Neural crest cell (in vitro differentiated cells): ENCODE data around the gene UNK. TPM values are rescaled to one million over a fixed set of nuclear protein-coding genes. Genes with fewer than 3 reads are reported as not detected.

ENCODE experiments used
- DNase-seq: peaks from one replicate; pipeline ENCODE4 v3.0.0; 2021; ENCODE audit warnings: low read depth, mixed read lengths, low spot score
- H3K27ac Mint-ChIP-seq: one replicate; pipeline ENCODE4 v1.8.0; 2021; ENCODE audit warnings: mild to moderate bottlenecking, mixed read lengths; ENCODE audit not compliant: unreplicated experiment
- H3K27me3 Mint-ChIP-seq: 2 replicates; pipeline ENCODE4 v1.8.0; 2021; ENCODE audit warnings: low read depth, mild to moderate bottlenecking, mixed read lengths
- H3K36me3 Mint-ChIP-seq: 2 replicates; pipeline ENCODE4 v1.8.0; 2021; ENCODE audit warnings: low read depth, mild to moderate bottlenecking, mixed read lengths
- H3K4me1 Mint-ChIP-seq: 2 replicates; pipeline ENCODE4 v1.8.0; 2021; ENCODE audit warnings: mixed read lengths
- H3K4me3 Mint-ChIP-seq: one replicate; pipeline ENCODE4 v1.8.0; 2021; ENCODE audit warnings: mild to moderate bottlenecking, mixed read lengths
- H3K9me3 Mint-ChIP-seq: 2 replicates; pipeline ENCODE4 v1.8.0; 2021; ENCODE audit warnings: mixed read lengths
- total RNA-seq: library from RNA; stranded (reverse); gene quantifications from 2 replicates; pipeline ENCODE4 v1.2.1, GENCODE V29; 2021
- TF ChIP-seq, protein P1 (sequence below): fragments of 200-600 bp; sonication (generic); conservative IDR thresholded peaks from 2 replicates; pipeline ENCODE4 v1.5.0; 2021; ENCODE audit warnings: antibody characterized with exemption, mild to moderate bottlenecking

The UNK gene
- total RNA-seq, 1 donor from 2014 or later = 49.3 TPM

- no peaks in the 10 kb centered on the region for H3K9me3 Mint-ChIP-seq
- no peak overlapping the region for H3K4me3 Mint-ChIP-seq
- no peaks in the 10 kb centered on the region for H3K36me3 Mint-ChIP-seq
- H3K27ac Mint-ChIP-seq = no peak overlapping the region
- no peaks in the 10 kb centered on the region for H3K27me3 Mint-ChIP-seq
- no peak for DNase-seq
- TF ChIP-seq, protein P1, sequence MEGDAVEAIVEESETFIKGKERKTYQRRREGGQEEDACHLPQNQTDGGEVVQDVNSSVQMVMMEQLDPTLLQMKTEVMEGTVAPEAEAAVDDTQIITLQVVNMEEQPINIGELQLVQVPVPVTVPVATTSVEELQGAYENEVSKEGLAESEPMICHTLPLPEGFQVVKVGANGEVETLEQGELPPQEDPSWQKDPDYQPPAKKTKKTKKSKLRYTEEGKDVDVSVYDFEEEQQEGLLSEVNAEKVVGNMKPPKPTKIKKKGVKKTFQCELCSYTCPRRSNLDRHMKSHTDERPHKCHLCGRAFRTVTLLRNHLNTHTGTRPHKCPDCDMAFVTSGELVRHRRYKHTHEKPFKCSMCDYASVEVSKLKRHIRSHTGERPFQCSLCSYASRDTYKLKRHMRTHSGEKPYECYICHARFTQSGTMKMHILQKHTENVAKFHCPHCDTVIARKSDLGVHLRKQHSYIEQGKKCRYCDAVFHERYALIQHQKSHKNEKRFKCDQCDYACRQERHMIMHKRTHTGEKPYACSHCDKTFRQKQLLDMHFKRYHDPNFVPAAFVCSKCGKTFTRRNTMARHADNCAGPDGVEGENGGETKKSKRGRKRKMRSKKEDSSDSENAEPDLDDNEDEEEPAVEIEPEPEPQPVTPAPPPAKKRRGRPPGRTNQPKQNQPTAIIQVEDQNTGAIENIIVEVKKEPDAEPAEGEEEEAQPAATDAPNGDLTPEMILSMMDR = no peak
- peaks cover 7% of the 10 kb centered on the region for H3K4me1 Mint-ChIP-seq
Measured at GRCh38 chr17:75739801-75740200, 44.8 kb upstream of the UNK start.

DNA sequence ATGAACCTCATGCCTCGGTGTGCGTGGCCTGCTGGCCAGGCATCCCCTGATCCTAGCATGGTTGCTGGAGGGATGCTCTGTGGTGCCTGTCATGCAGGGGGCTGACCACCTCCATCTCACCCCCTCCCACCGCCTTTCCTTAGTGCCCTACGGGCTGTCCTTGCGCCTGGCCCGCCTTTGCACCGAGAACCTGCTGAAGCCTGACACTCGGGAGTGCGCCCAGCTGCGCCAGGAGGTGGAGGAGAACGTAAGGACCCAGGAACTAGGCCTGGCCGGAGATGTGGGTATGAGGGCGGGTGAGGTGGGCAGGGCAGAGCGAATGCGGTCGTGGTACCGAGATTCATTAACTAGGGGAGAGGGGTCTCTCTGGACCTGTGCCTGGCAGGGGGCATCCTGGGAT, 44.4 kb upstream of the UNK start:
- no peak for DNase-seq
- Mint-ChIP-seq H3K27me3 (no peaks in the 10 kb centered on the region), H3K4me3 (no peak overlapping the region), H3K9me3 (no peaks in the 10 kb centered on the region), H3K36me3 (no peaks in the 10 kb centered on the region), H3K4me1 (peaks cover 7% of the 10 kb centered on the region), H3K27ac (no peak overlapping the region)
- TF ChIP-seq, protein P1 = no peak

DNA sequence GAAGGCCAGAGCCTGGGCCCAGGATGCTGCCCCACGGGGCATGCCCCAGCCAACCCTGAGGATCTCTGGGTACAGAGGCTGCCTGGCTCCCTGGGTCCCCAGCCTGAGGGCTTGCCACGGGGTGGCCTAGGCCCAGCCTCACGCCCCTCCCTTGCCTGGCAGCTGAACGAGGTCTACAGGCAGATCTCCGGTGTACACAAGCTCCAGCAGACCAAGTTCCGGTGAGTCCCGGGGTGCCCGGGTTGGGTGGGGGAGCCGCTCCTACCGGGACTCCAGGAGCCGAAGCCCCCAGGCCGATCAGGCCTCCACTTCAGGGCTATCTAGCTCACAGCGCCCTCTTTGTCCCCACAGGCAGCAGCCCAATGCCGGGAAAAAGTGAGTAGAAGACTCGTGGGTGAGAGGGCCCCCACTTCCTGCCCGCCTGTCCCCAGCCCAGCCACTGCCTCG, 44.0 kb upstream of the UNK start:
- no peak overlapping the region for H3K4me3 Mint-ChIP-seq
- H3K36me3 Mint-ChIP-seq = no peaks in the 10 kb centered on the region
- TF ChIP-seq, protein P1 = no peak
- H3K27ac Mint-ChIP-seq = no peak overlapping the region
- H3K9me3 Mint-ChIP-seq = no peaks in the 10 kb centered on the region
- no peaks in the 10 kb centered on the region for H3K27me3 Mint-ChIP-seq
- DNase-seq = no peak
- H3K4me1 Mint-ChIP-seq = peaks cover 7% of the 10 kb centered on the region

DNA sequence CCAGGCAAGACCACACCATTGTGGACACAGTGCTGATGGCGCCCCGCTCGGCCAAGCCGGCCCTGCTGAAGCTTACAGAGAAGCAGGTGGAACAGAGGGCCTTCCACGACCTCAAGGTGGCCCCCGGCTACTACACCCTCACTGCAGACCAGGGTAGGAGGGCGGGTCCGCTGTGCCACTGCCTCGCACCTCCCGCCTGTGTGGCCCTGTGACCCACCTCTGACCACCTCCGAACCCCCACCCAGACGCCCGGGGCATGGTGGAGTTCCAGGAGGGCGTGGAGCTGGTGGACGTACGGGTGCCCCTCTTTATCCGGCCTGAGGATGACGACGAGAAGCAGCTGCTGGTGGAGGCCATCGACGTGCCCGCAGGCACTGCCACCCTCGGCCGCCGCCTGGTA, 42.3 kb upstream of the UNK start:
- no peak overlapping the region for H3K4me3 Mint-ChIP-seq
- DNase-seq = no peak
- H3K9me3 Mint-ChIP-seq = no peaks in the 10 kb centered on the region
- H3K27ac Mint-ChIP-seq = no peak overlapping the region
- TF ChIP-seq, protein P1 = no peak
- no peaks in the 10 kb centered on the region for H3K27me3 Mint-ChIP-seq
- no peaks in the 10 kb centered on the region for H3K36me3 Mint-ChIP-seq
- peaks cover 7% of the 10 kb centered on the region for H3K4me1 Mint-ChIP-seq

- Mint-ChIP-seq H3K4me3 (no peak overlapping the region), H3K27me3 (no peaks in the 10 kb centered on the region), H3K36me3 (no peaks in the 10 kb centered on the region), H3K4me1 (peaks cover 4% of the 10 kb centered on the region), H3K27ac (no peak overlapping the region), H3K9me3 (no peaks in the 10 kb centered on the region)
- TF ChIP-seq, protein P1 = no peak
- DNase-seq = no peak
Measured at GRCh38 chr17:75743625-75744206, 40.9 kb upstream of the UNK start.
